Measurements from ENCODE around the gene NPIPA3.
"Not testable (repeated sequence)": the region's sequence is repeated elsewhere in the genome, so short reads cannot be mapped to it uniquely, and the experiment has no call there.

NPIPA3 gene

GRCh38 chr16:14703156-14704011 is at the start of gene NPIPA3:
Gene NPIPA3 (plus strand): TSS chr16:14703411. CDS start chr16:14708944, 5,533 bp downstream.
- not testable (repeated sequence) for DNase-seq

- no peak for DNase-seq
Observed at GRCh38 chr16:14658063-14658462, 45.1 kb upstream of the NPIPA3 start.

GRCh38 chr16:14667347-14668266 is 35.6 kb upstream of the NPIPA3 start:
- DNase-seq = no peak

- no peak for DNase-seq
Observed at GRCh38 chr16:14668556-14669223, 34.5 kb upstream of the NPIPA3 start.

- DNase-seq = peak; percentile 19
Observed at GRCh38 chr16:14669776-14670175, 33.4 kb upstream of the NPIPA3 start.

- DNase-seq = no peak
Observed at GRCh38 chr16:14672403-14672971, 30.7 kb upstream of the NPIPA3 start.

GRCh38 chr16:14676633-14677032 is 26.6 kb upstream of the NPIPA3 start:
- no peak for DNase-seq

GRCh38 chr16:14677627-14678026 is 25.6 kb upstream of the NPIPA3 start:
- DNase-seq = no peak

GRCh38 chr16:14678748-14679497 is 24.3 kb upstream of the NPIPA3 start:
- no peak for DNase-seq

GRCh38 chr16:14680396-14680795 is 22.8 kb upstream of the NPIPA3 start:
- DNase-seq = not testable (repeated sequence)

GRCh38 chr16:14681115-14681514 is 22.1 kb upstream of the NPIPA3 start:
- DNase-seq = no peak

GRCh38 chr16:14682121-14682520 is 21.1 kb upstream of the NPIPA3 start:
- DNase-seq = no peak

- DNase-seq = not testable (repeated sequence)
Observed at GRCh38 chr16:14685870-14686793, 17.1 kb upstream of the NPIPA3 start.

- not testable (repeated sequence) for DNase-seq
Observed at GRCh38 chr16:14694129-14694528, 9.1 kb upstream of the NPIPA3 start, which contains the start of gene PLA2G10. Gene PLA2G10 (minus strand): TSS chr16:14694308. CDS start chr16:14694229, 79 bp downstream.

GRCh38 chr16:14701859-14702258 is 1.4 kb upstream of the NPIPA3 start:
- DNase-seq = not testable (repeated sequence)

GRCh38 chr16:14702672-14703071 is 539 bp upstream of the NPIPA3 start:
- not testable (repeated sequence) for DNase-seq

- not testable (repeated sequence) for DNase-seq
Observed at GRCh38 chr16:14733233-14733632, 30.0 kb downstream of the NPIPA3 start.

GRCh38 chr16:14740832-14741385 is 37.7 kb downstream of the NPIPA3 start:
- not testable (repeated sequence) for DNase-seq

GRCh38 chr16:14741794-14742193 is 38.6 kb downstream of the NPIPA3 start:
- not testable (repeated sequence) for DNase-seq

All from NCI-H1092 treated with DMSO at 0.1 percent for 48 hours (cell line).